ENCODE measurements around the gene NUMB.
A peak's percentile ranks its signal among the peaks of the same experiment; 100 is the strongest.

The NUMB gene

DNA sequence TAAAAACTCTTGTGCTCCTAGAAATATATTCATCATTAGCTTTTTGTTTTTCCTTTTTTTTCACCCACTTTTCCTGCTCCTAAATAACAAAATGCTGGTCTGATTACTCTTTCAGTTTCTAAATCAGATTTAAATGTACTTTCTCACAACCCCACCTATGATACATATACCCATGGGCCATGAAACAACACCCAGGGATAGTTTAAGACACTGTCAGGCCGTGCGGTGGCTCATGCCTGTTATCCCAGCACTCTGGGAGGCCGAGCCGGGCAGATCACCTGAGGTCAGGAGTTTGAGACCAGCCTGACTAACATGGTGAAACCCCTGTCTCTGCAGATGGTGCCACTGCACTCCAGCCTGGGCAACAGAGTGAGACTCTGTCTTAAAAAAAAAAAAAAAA is 1.6 kb upstream of the NUMB start:
- no peak overlapping the region for H3K4me2 ChIP-seq (ENCODE audit: insufficient read depth, low read length)

GRCh38 chr14:73457924-73458182 is 493 bp downstream of the NUMB start:
- DNase-seq (no peak), ATAC-seq (ENCODE audit: insufficient read depth, low read depth) (no peak)
- Histone ChIP-seq H2AFZ (ENCODE audit: low read depth, low read length) (peak overlapping the region; percentile 60), H3K27ac (ENCODE audit: low read length) (peak overlapping the region; percentile 59), H3K79me2 (ENCODE audit: insufficient read depth, low read length) (peaks cover 48% of the 10 kb centered on the region), H3K4me1 (ENCODE audit: insufficient read depth, low read length) (peaks cover 42% of the 10 kb centered on the region), H3K4me3 (ENCODE audit: low read depth in 1 of 2, low read length in 2 of 2) (peak overlapping the region; percentile 65 to 76; a peak in 3 of 4 replicates), H3K36me3 (ENCODE audit: insufficient read depth, low read length) (no peaks in the 10 kb centered on the region; the same call in 1 of the 2 replicates), H4K20me1 (ENCODE audit: insufficient read depth, low read length) (peaks cover 8% of the 10 kb centered on the region), H3K27me3 (ENCODE audit: insufficient read depth, low read length, poor library complexity) (no peaks in the 10 kb centered on the region), H3K4me2 (ENCODE audit: insufficient read depth, low read length) (peak overlapping the region; percentile 98), H3K9me3 (ENCODE audit: insufficient read depth, low read length, severe bottlenecking) (no peaks in the 10 kb centered on the region), H3K9ac (ENCODE audit: low read depth, low read length) (peak overlapping the region; percentile 65)
- no peak for TF ChIP-seq EZH2 (IDR thresholded peaks at IDR 0.05; ENCODE audit: borderline replicate concordance, low read depth, low read length, severe bottlenecking)
- no peak for TF ChIP-seq CTCF (IDR thresholded peaks at IDR 0.05; ENCODE audit: borderline replicate concordance, extremely low read depth, low read length, poor library complexity, severe bottlenecking)

More for the DNA sequence above, 1.6 kb upstream of the NUMB start:
- no peak overlapping the region for H3K27ac ChIP-seq (ENCODE audit: low read length)
- H3K79me2 ChIP-seq (ENCODE audit: insufficient read depth, low read length), result peaks cover 28% of the 10 kb centered on the region
- no peak for ATAC-seq (ENCODE audit: insufficient read depth, low read depth)
- TF ChIP-seq CTCF (IDR thresholded peaks at IDR 0.05; ENCODE audit: borderline replicate concordance, extremely low read depth, low read length, poor library complexity, severe bottlenecking), result no peak
- no peak for TF ChIP-seq EZH2 (IDR thresholded peaks at IDR 0.05; ENCODE audit: borderline replicate concordance, low read depth, low read length, severe bottlenecking)
- H3K27me3 ChIP-seq (ENCODE audit: insufficient read depth, low read length, poor library complexity), result no peaks in the 10 kb centered on the region
- H3K4me1 ChIP-seq (ENCODE audit: insufficient read depth, low read length), result peaks cover 38% of the 10 kb centered on the region
- H3K4me3 ChIP-seq (ENCODE audit: low read depth in 1 of 2, low read length in 2 of 2), result no peak overlapping the region
- no peak overlapping the region for H3K9ac ChIP-seq (ENCODE audit: low read depth, low read length)
- no peak overlapping the region; the same call in 1 of the 2 replicates for H2AFZ ChIP-seq (ENCODE audit: low read depth, low read length)
- no peak for DNase-seq
- peaks cover 5% of the 10 kb centered on the region for H4K20me1 ChIP-seq (ENCODE audit: insufficient read depth, low read length)
- H3K9me3 ChIP-seq (ENCODE audit: insufficient read depth, low read length, severe bottlenecking), result no peaks in the 10 kb centered on the region
- no peaks in the 10 kb centered on the region; the same call in 1 of the 2 replicates for H3K36me3 ChIP-seq (ENCODE audit: insufficient read depth, low read length)

- Histone ChIP-seq H3K27me3 (ENCODE audit: insufficient read depth, low read length, poor library complexity) (no peaks in the 10 kb centered on the region), H4K20me1 (ENCODE audit: insufficient read depth, low read length) (peaks cover 11% of the 10 kb centered on the region), H3K9me3 (ENCODE audit: insufficient read depth, low read length, severe bottlenecking) (no peaks in the 10 kb centered on the region), H3K4me1 (ENCODE audit: insufficient read depth, low read length) (peaks cover 42% of the 10 kb centered on the region), H3K4me2 (ENCODE audit: insufficient read depth, low read length) (peak overlapping the region; percentile 98), H3K9ac (ENCODE audit: low read depth, low read length) (peak overlapping the region; percentile 65), H3K4me3 (ENCODE audit: low read depth in 1 of 2, low read length in 2 of 2) (peak overlapping the region; percentile 65 to 76), H3K36me3 (ENCODE audit: insufficient read depth, low read length) (no peaks in the 10 kb centered on the region; the same call in 1 of the 2 replicates), H2AFZ (ENCODE audit: low read depth, low read length) (peak overlapping the region; percentile 60), H3K79me2 (ENCODE audit: insufficient read depth, low read length) (peaks cover 54% of the 10 kb centered on the region), H3K27ac (ENCODE audit: low read length) (peak overlapping the region; percentile 59)
- DNase-seq (peak; percentile 37), ATAC-seq (ENCODE audit: insufficient read depth, low read depth) (no peak)
- TF ChIP-seq CTCF (IDR thresholded peaks at IDR 0.05; ENCODE audit: borderline replicate concordance, extremely low read depth, low read length, poor library complexity, severe bottlenecking), result no peak
- TF ChIP-seq EZH2 (IDR thresholded peaks at IDR 0.05; ENCODE audit: borderline replicate concordance, low read depth, low read length, severe bottlenecking), result no peak
Observed at GRCh38 chr14:73457041-73457923, 1.1 kb downstream of the NUMB start.
